ENCODE data around the gene NOL7. TPM values are rescaled to one million over a fixed set of nuclear protein-coding genes. Genes with fewer than 3 reads are reported as not detected.

NOL7 gene
- total and polyA plus RNA-seq, 2 of the 13 experiments (the other 11 are each of a cell fraction or from before 2014, with no cell fraction given), result 37.8 to 186 TPM

- in situ Hi-C loops (cut with HindIII; ENCODE audit: extremely low pct_ligation_motif_present, low pct_unique_long_range_greater_than_20kb) (loop anchor here (5.0 kb wide), 1 partner anchor 43 kb away; the partner anchor contains the start of gene NOL7), intact Hi-C loops (cut with micrococcal nuclease; ENCODE audit: unreplicated experiment) (loop anchor here (1.0 to 5.0 kb wide), 5 partner anchors 31 to 238 kb away; partner anchors contain the start of genes MCUR1 and NOL7)
- Histone ChIP-seq H3K9ac (ENCODE audit: insufficient read depth, low read depth, low read length) (peak within 1 kb of the TSS; percentile 98), H3K4me3 (replicated peaks in 1 of 3; ENCODE audit: insufficient read depth in 1 of 3, low read depth in 2 of 3, low read length in 3 of 3) (peak within 1 kb of the TSS; percentile 87 to 94 (median 88)), H4K20me1 (ENCODE audit: insufficient read depth, low read length) (no peaks in the 10 kb centered on the region), H3K4me2 (ENCODE audit: low read depth, low read length) (peak within 1 kb of the TSS; percentile 100), H3K9me3 (ENCODE audit: low read length) (no peaks in the 10 kb centered on the region), H3K4me1 (ENCODE audit: insufficient read depth, low read length) (peaks cover 34% of the 10 kb centered on the region), H2AFZ (ENCODE audit: low read length) (no peak within 1 kb of the TSS), H3K79me2 (ENCODE audit: insufficient read depth, low read length) (peaks cover 25% of the 10 kb centered on the region), H3K27me3 (ENCODE audit: control insufficient read depth in 1 of 2, insufficient read depth in 2 of 2, low read length in 2 of 2) (no peaks in the 10 kb centered on the region), H3K36me3 (replicated peaks in 1 of 2; ENCODE audit: control insufficient read depth in 1 of 2, insufficient read depth in 2 of 2, low read length in 2 of 2) (no peaks in the 10 kb centered on the region; a peak in 1 of 5 replicates), H3K27ac (ENCODE audit: extremely low read length, insufficient read depth, low read length) (peak within 1 kb of the TSS; percentile 99)
- ChIA-PET CTCF (ENCODE audit: low intra/inter-chr PET ratio, low total read pairs) (interaction anchor here (2.0 kb wide), 1 partner anchor 30 kb away, joined by 7 read pairs; no protein-coding TSS in a partner anchor), POLR2A (interaction anchor here (0.6 to 4.7 kb wide), 38 partner anchors 9 to 285 kb away, joined by 3 to 119 read pairs (median 4); partner anchors contain the start of genes GFOD1, MCUR1, NOL7 and RANBP9)
- ATAC-seq (peak; percentile 89), FAIRE-seq (no peak), DNase-seq (ENCODE audit: low spot score) (peak; percentile 94)
- WGBS (ENCODE audit: low lambda C conversion rate), result under 1% methylated on average over 31 of the region's 52 CpGs
- BruUV-seq (replicated peaks), result no TSS peak
- no peak for TF ChIP-seq CEBPZ (IDR thresholded peaks at IDR 0.05; ENCODE audit: low read length)
- peak; percentile 83 for TF ChIP-seq POLR2AphosphoS5 (IDR thresholded peaks at IDR 0.05; ENCODE audit: low read depth, low read length)
- TF ChIP-seq ZBTB42 (CRISPR knock-in tag; IDR thresholded peaks at IDR 0.05), result peak; percentile 39; the same call in 1 of the 2 replicates
- TF ChIP-seq ZNF451 (CRISPR knock-in tag; IDR thresholded peaks at IDR 0.05), result peak; percentile 97
- TF ChIP-seq KDM3A (CRISPR knock-in tag; IDR thresholded peaks at IDR 0.05; ENCODE audit: low read depth), result peak; percentile 88
- TF ChIP-seq ZMYM3 (CRISPR knock-in tag; IDR thresholded peaks at IDR 0.05), result peak; percentile 76
- 0 out of 2 replicates have a peak, but pooled peaks have one; percentile 48 for TF ChIP-seq ZNF713 (CRISPR knock-in tag; IDR thresholded peaks at IDR 0.05)
- TF ChIP-seq NKX3-1 (CRISPR knock-in tag; IDR thresholded peaks at IDR 0.05), result peak; percentile 72; the same call in 1 of the 2 replicates
- peak; percentile 61 for TF ChIP-seq ZNF407 (CRISPR knock-in tag; IDR thresholded peaks at IDR 0.05; ENCODE audit: not compliant biosample characterization)
- peak; percentile 59 for TF ChIP-seq SP2 (CRISPR knock-in tag; IDR thresholded peaks at IDR 0.05)
- no peak for TF ChIP-seq DDIT3 (CRISPR knock-in tag; IDR thresholded peaks at IDR 0.05)
These were observed 40.4 kb upstream of the NOL7 start, which contains the start of gene SIRT5 for GRCh38 chr6:13574571-13575376. Gene SIRT5 (plus strand): TSS chr6:13574601. CDS start chr6:13584111, 9,510 bp downstream.
